A673 (cell line): ENCODE measurements around the gene KCNQ1. TPM values are rescaled to one million over a fixed set of nuclear protein-coding genes. Genes with fewer than 3 reads are reported as not detected.
A peak's percentile ranks its signal among the peaks of the same experiment; 100 is the strongest.

ENCODE experiments used
- BruUV-seq: library from RNA; stranded (reverse); fragments of 400-500 nt; replicated peaks from 2 replicates; lab custom pipeline; 2021; lab: Mats Ljungman, UMichigan
- CTCF ChIA-PET: fragments of 300-600 bp; sonication (Branson Sonifier 250); formaldehyde crosslinking; loops from one replicate; lab custom pipeline; 2022; ENCODE audit warnings: antibody characterized with exemption; lab: Charles Lee
- POLR2A ChIA-PET: fragments of 300-600 bp; sonication (Branson Sonifier 250); formaldehyde crosslinking; loops from one replicate; lab custom pipeline; 2022; ENCODE audit warnings: antibody characterized with exemption; ENCODE audit not compliant: low non-redundant PET; lab: Charles Lee
- DNase-seq: peaks from one replicate; pipeline ENCODE4 v3.0.0-alpha.2; 2015; ENCODE audit warnings: low spot score
- H3K27ac ChIP-seq: fragments of 200-600 bp; sonication (generic); 2 replicates; pipeline ENCODE4 v1.5.1; 2016; ENCODE audit warnings: mixed run types, low read depth, mild to moderate bottlenecking, mixed read lengths, antibody characterized with exemption, low read length; ENCODE audit not compliant: poor library complexity, severe bottlenecking
- H3K27me3 ChIP-seq: fragments of 200-600 bp; sonication (generic); replicated peaks from 2 replicates; pipeline ENCODE4 v1.6.1; 2017; ENCODE audit warnings: mixed run types, low read depth, mild to moderate bottlenecking, mixed read lengths, antibody characterized with exemption, low read length; ENCODE audit not compliant: insufficient read depth, poor library complexity
- H3K36me3 ChIP-seq: fragments of 200-600 bp; sonication (generic); 2 replicates; pipeline ENCODE4 v1.6.1; 2016; ENCODE audit warnings: mixed run types, mild to moderate bottlenecking, mixed read lengths, antibody characterized with exemption, low read length; ENCODE audit not compliant: insufficient read depth, poor library complexity, severe bottlenecking
- H3K4me1 ChIP-seq: fragments of 200-600 bp; sonication (generic); 2 replicates; pipeline ENCODE4 v1.6.1; 2017; ENCODE audit warnings: mixed run types, mild to moderate bottlenecking, mixed read lengths, antibody characterized with exemption, low read length; ENCODE audit not compliant: insufficient read depth, poor library complexity, severe bottlenecking
- H3K4me3 ChIP-seq: fragments of 200-600 bp; sonication (generic); 2 replicates; pipeline ENCODE4 v1.5.1; 2016; ENCODE audit warnings: low read depth, mixed run types, mild to moderate bottlenecking, mixed read lengths, low read length; ENCODE audit not compliant: poor library complexity, severe bottlenecking
- H3K9me3 ChIP-seq: fragments of 200-600 bp; sonication (generic); 2 replicates; pipeline ENCODE4 v1.6.1; 2016; ENCODE audit warnings: mixed run types, low read depth, mild to moderate bottlenecking, mixed read lengths, antibody characterized with exemption, low read length; ENCODE audit not compliant: poor library complexity, severe bottlenecking
- CTCF ChIP-seq: fragments of 300-800, 200-600 bp; sonication (generic); conservative IDR thresholded peaks from 2 replicates; pipeline ENCODE4 v1.5.1; 2017; ENCODE audit warnings: low read depth, mild to moderate bottlenecking, antibody characterized with exemption, low read length, moderate library complexity, mixed read lengths
- EZH2 ChIP-seq: fragments of 200-600 bp; sonication (generic); IDR thresholded peaks from 2 replicates; pipeline ENCODE4 v1.6.1; 2017; ENCODE audit warnings: borderline replicate concordance, low read depth, mild to moderate bottlenecking, mixed read lengths, antibody characterized with exemption, low read length; ENCODE audit not compliant: poor library complexity, severe bottlenecking
- intact Hi-C: fragments of 100-400 bp; cut with micrococcal nuclease; formaldehyde crosslinking; loops from one replicate; pipeline ENCODE4 v1.10.0; 2022; ENCODE audit not compliant: unreplicated experiment
- total RNA-seq: library from RNA; stranded (reverse); gene quantifications from 2 replicates; pipeline ENCODE4 v1.2.3, GENCODE V29; 2021

The KCNQ1 gene
- total RNA-seq, 1 experiment from 2014 or later: not detected

- Histone ChIP-seq H3K27me3 (no peaks in the 10 kb centered on the region), H3K4me1 (peaks cover 19% of the 10 kb centered on the region), H3K4me3 (peak overlapping the region; percentile 32), H3K9me3 (no peaks in the 10 kb centered on the region), H3K36me3 (no peaks in the 10 kb centered on the region), H3K27ac (peak overlapping the region; percentile 55)
- peak; percentile 71 for DNase-seq
- POLR2A ChIA-PET: no interaction called here
- no TSS peak for BruUV-seq
- intact Hi-C loops: loop anchor here (1.0 to 5.0 kb wide), 2 partner anchors 359 to 465 kb away; no protein-coding TSS in a partner anchor
- CTCF ChIA-PET: interaction anchor here (0.6 to 5.8 kb wide), 4 partner anchors 14 to 360 kb away, joined by 3 to 52 read pairs (median 4); no protein-coding TSS in a partner anchor
- TF ChIP-seq EZH2 (no peak), CTCF (peak; percentile 92)
Measured at GRCh38 chr11:2892215-2892966, 447.6 kb downstream of the KCNQ1 start.

GRCh38 chr11:2892967-2893528 lies 448.2 kb downstream of the KCNQ1 start:
- Histone ChIP-seq H3K27me3 (no peaks in the 10 kb centered on the region), H3K27ac (no peak overlapping the region), H3K36me3 (no peaks in the 10 kb centered on the region), H3K4me3 (peak overlapping the region; percentile 32), H3K4me1 (peaks cover 19% of the 10 kb centered on the region), H3K9me3 (no peaks in the 10 kb centered on the region)
- intact Hi-C loops: loop anchor here (1.0 to 5.0 kb wide), 2 partner anchors 360 to 466 kb away; no protein-coding TSS in a partner anchor
- TF ChIP-seq CTCF (no peak), EZH2 (no peak)
- no peak for DNase-seq
- BruUV-seq: no TSS peak
- ChIA-PET CTCF (interaction anchor here (0.6 to 5.8 kb wide), 4 partner anchors 14 to 361 kb away, joined by 3 to 52 read pairs (median 4); no protein-coding TSS in a partner anchor), POLR2A (no interaction called here)

GRCh38 chr11:2893935-2894334 lies 449.1 kb downstream of the KCNQ1 start:
- intact Hi-C loops: loop anchor here (5.0 kb wide), 1 partner anchor 467 kb away; no protein-coding TSS in a partner anchor
- no peak for DNase-seq
- ChIA-PET CTCF (no interaction called here), POLR2A (no interaction called here)
- H3K27me3 ChIP-seq: no peaks in the 10 kb centered on the region
- peaks cover 25% of the 10 kb centered on the region for H3K4me1 ChIP-seq
- no peak overlapping the region for H3K27ac ChIP-seq
- no peak overlapping the region for H3K4me3 ChIP-seq
- TF ChIP-seq CTCF: no peak
- TF ChIP-seq EZH2: no peak
- no peaks in the 10 kb centered on the region for H3K9me3 ChIP-seq
- no TSS peak for BruUV-seq
- H3K36me3 ChIP-seq: no peaks in the 10 kb centered on the region
